AG09309 (cell line): ENCODE data around the gene INTS7.
"Not testable (repeated sequence)": the region's sequence is repeated elsewhere in the genome, so short reads cannot be mapped to it uniquely, and the experiment has no call there.

Source experiments
- DNase-seq: peaks from one replicate; pipeline ENCODE4 v3.0.0-alpha.2; 2010; ENCODE audit warnings: low read depth
- H3K4me3 ChIP-seq: 2 replicates; pipeline ENCODE4 v1.5.1; 2011; ENCODE audit warnings: mild to moderate bottlenecking, low read depth, low read length, moderate library complexity; ENCODE audit not compliant: control insufficient read depth
- CTCF ChIP-seq: IDR thresholded peaks from 2 replicates; pipeline ENCODE4 v1.5.1; 2011; ENCODE audit warnings: mild to moderate bottlenecking, low read depth, low read length, inconsistent platforms; ENCODE audit not compliant: insufficient read depth, control insufficient read depth; ENCODE audit errors: missing control alignments

INTS7 gene

GRCh38 chr1:212039622-212040021, 4.3 kb upstream of the INTS7 start:
- no peak for DNase-seq
- H3K4me3 ChIP-seq = no peak overlapping the region
- TF ChIP-seq CTCF = no peak

GRCh38 chr1:212037900-212038299, 2.5 kb upstream of the INTS7 start:
- no peak for DNase-seq
- H3K4me3 ChIP-seq = no peak overlapping the region
- TF ChIP-seq CTCF = no peak

- no peak for TF ChIP-seq CTCF
- no peak for DNase-seq
Observed at GRCh38 chr1:212035835-212036605, 663 bp upstream of the INTS7 start.

GRCh38 chr1:212034516-212035122, 738 bp downstream of the INTS7 start:
- DNase-seq = no peak
- no peak for TF ChIP-seq CTCF
- H3K4me3 ChIP-seq = peak overlapping the region; percentile 74

More at GRCh38 chr1:212035835-212036605, 663 bp upstream of the INTS7 start:
- H3K4me3 ChIP-seq = peak overlapping the region; percentile 65

- DNase-seq = peak; percentile 63
- no peak for TF ChIP-seq CTCF
- H3K4me3 ChIP-seq = no peak overlapping the region
Observed at GRCh38 chr1:212030936-212031528, 4.3 kb downstream of the INTS7 start.

- H3K4me3 ChIP-seq, DNase-seq: not testable (repeated sequence)
Observed at GRCh38 chr1:212027727-212028126, 7.6 kb downstream of the INTS7 start.

GRCh38 chr1:212024469-212025149, 10.7 kb downstream of the INTS7 start:
- no peak for TF ChIP-seq CTCF
- H3K4me3 ChIP-seq = no peak overlapping the region
- DNase-seq = no peak

GRCh38 chr1:212022908-212023307, 12.4 kb downstream of the INTS7 start:
- not testable (repeated sequence) for DNase-seq, H3K4me3 ChIP-seq
